ENCODE results near the gene NPHP4. TPM values are rescaled to one million over a fixed set of nuclear protein-coding genes. Genes with fewer than 3 reads are reported as not detected.

NPHP4 gene
- total RNA-seq, 1 experiment from 2014 or later, result 20.0 TPM

GRCh38 chr1:5921671-5922070 is 70.6 kb downstream of the NPHP4 start:
- Histone ChIP-seq H3K4me1 (ENCODE audit: control insufficient read depth in 1 of 2, insufficient read depth in 2 of 2, low read length in 2 of 2) (no peaks in the 10 kb centered on the region), H3K36me3 (ENCODE audit: control insufficient read depth in 1 of 2, insufficient read depth in 2 of 2, low read length in 2 of 2) (no peaks in the 10 kb centered on the region), H3K27me3 (ENCODE audit: insufficient read depth, low read length) (no peaks in the 10 kb centered on the region), H3K4me2 (ENCODE audit: low read length) (no peak overlapping the region), H3K27ac (ENCODE audit: low read depth, low read length) (no peak overlapping the region), H3K4me3 (replicated peaks in 1 of 2; ENCODE audit: low read depth in 1 of 2, low read length in 2 of 2) (no peak overlapping the region), H3K9me3 (ENCODE audit: control insufficient read depth in 1 of 2, insufficient read depth in 1 of 2, low read depth in 1 of 2, low read length in 2 of 2) (no peaks in the 10 kb centered on the region), H4K20me1 (ENCODE audit: insufficient read depth) (no peaks in the 10 kb centered on the region), H2AFZ (ENCODE audit: low read depth, low read length, poor library complexity, severe bottlenecking) (no peak overlapping the region), H3K9ac (ENCODE audit: low read length) (no peak overlapping the region), H3K79me2 (ENCODE audit: insufficient read depth, low read length) (no peaks in the 10 kb centered on the region), H3K9me2 (ENCODE audit: insufficient read depth) (no peaks in the 10 kb centered on the region)
- TF ChIP-seq POLR2AphosphoS5 (IDR thresholded peaks at IDR 0.05; ENCODE audit: low read depth, low read length), result no peak
- no peak for TF ChIP-seq ATF3 (IDR thresholded peaks at IDR 0.05)
- no peak for TF ChIP-seq MAX (IDR thresholded peaks at IDR 0.05)
- no peak for TF ChIP-seq FOSL1 (IDR thresholded peaks at IDR 0.05; ENCODE audit: low read depth)
- TF ChIP-seq ZBTB33 (IDR thresholded peaks at IDR 0.05; ENCODE audit: extremely low read depth, insufficient replicate concordance, low read length), result no peak
- TF ChIP-seq CTCF (IDR thresholded peaks at IDR 0.05 in 2 of 3, conservative IDR thresholded peaks at IDR 0.05 in 1 of 3; ENCODE audit: borderline replicate concordance in 1 of 3, insufficient read depth in 1 of 3, low read depth in 2 of 3, low read length in 2 of 3), result no peak
- TF ChIP-seq REST (IDR thresholded peaks at IDR 0.05; ENCODE audit: low read depth), result no peak
- TF ChIP-seq POLR2A (IDR thresholded peaks at IDR 0.05; ENCODE audit: borderline replicate concordance, extremely low read depth, insufficient read depth, insufficient read length), result no peak
- TF ChIP-seq CBX3 (IDR thresholded peaks at IDR 0.05; ENCODE audit: low read depth), result no peak
- no peak for TF ChIP-seq TCF7L2 (IDR thresholded peaks at IDR 0.05; ENCODE audit: borderline replicate concordance, extremely low read depth, insufficient read depth, insufficient read length)
- TF ChIP-seq CEBPB (IDR thresholded peaks at IDR 0.05; ENCODE audit: low read depth), result no peak
- TF ChIP-seq ZFX (IDR thresholded peaks at IDR 0.05), result no peak
- no peak for TF ChIP-seq EZH2phosphoT487 (IDR thresholded peaks at IDR 0.05; ENCODE audit: borderline replicate concordance)
- TF ChIP-seq YY1 (IDR thresholded peaks at IDR 0.05; ENCODE audit: extremely low read depth, insufficient replicate concordance, low read depth, low read length), result no peak
- no peak for TF ChIP-seq ELF1 (IDR thresholded peaks at IDR 0.05; ENCODE audit: borderline replicate concordance, low read depth)
- TF ChIP-seq EGR1 (IDR thresholded peaks at IDR 0.05; ENCODE audit: low read depth), result no peak
- ChIA-PET RAD21 (ENCODE audit: low non-redundant PET in 1 of 2, low total read pairs in 2 of 2, uncharacterized antibody in 2 of 2, unreplicated experiment in 2 of 2) (no interaction called here), CTCF (no interaction called here), POLR2A (no interaction called here)
- no peak for DNase-seq (ENCODE audit: low read depth, low spot score)
- no peak for ATAC-seq
- intact Hi-C loops (cut with micrococcal nuclease), result no loop called here
- no TSS peak for BruUV-seq (replicated peaks)
